Measurements from ENCODE around the gene SPARCL1. TPM values are rescaled to one million over a fixed set of nuclear protein-coding genes. Genes with fewer than 3 reads are reported as not detected.

The SPARCL1 gene
- polyA plus RNA-seq, 1 donor (not counting 4 experiments of a cell fraction or from before 2014, with no cell fraction given), result not detected

DNA sequence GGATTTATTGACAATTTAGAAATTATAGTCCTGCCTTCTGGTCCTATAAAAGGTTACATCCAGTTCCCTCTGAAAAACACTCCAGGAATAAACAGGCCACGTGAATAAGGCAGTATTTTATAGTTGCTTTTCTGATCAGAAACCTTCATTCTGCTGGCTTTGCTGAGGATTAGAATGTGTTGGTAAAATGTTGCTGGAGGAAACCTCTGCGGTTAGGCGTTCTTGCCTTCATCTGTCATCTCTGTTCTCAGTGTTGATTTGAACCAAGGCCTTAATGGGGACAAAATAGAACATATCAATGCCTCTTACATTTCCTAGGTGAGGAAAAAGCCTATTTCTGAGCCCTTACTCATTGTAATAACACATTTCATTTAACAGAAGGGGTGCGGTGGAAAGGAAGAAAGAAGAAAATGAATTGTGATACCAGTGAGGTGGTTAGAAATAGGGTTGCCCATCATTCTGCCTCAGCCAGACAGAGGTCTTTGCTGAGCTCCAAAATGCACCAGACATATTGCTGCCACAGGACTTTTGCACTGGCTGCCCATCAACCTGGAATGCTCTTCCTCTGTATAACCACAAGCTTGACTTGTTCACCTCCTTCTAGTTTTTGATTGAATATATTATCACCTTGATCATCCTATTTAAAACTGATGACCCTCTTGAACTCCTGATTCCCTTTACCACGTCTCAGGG lies 18.0 kb upstream of the SPARCL1 start:
- dilution Hi-C loops (cut with MboI; ENCODE audit: extremely low pct_ligation_motif_present, low sequenced_read_pairs), result no loop called here
- H4K20me1 ChIP-seq (ENCODE audit: control insufficient read depth, extremely low read depth, insufficient read depth, low read length), result no peaks in the 10 kb centered on the region
- no peaks in the 10 kb centered on the region for H3K9me3 ChIP-seq (ENCODE audit: control insufficient read depth, low read depth, low read length)
- H3K4me2 ChIP-seq (ENCODE audit: control insufficient read depth, extremely low read depth, insufficient read depth, low read depth, low read length), result no peak overlapping the region
- no peaks in the 10 kb centered on the region for H3K27me3 ChIP-seq (ENCODE audit: control insufficient read depth, extremely low read depth, insufficient read depth, low read length)
- H3K4me3 ChIP-seq (ENCODE audit: control insufficient read depth in 2 of 3, extremely low read depth in 1 of 3, insufficient read depth in 2 of 3, low read depth in 1 of 3, low read length in 3 of 3), result no peak overlapping the region
- H3K27ac ChIP-seq (ENCODE audit: control insufficient read depth, insufficient read depth, low read length), result no peak overlapping the region
- no peak overlapping the region for H2AFZ ChIP-seq (ENCODE audit: control insufficient read depth, low read length)
- TF ChIP-seq EZH2 (IDR thresholded peaks at IDR 0.05; ENCODE audit: low read length), result no peak
- TF ChIP-seq, protein P1, sequence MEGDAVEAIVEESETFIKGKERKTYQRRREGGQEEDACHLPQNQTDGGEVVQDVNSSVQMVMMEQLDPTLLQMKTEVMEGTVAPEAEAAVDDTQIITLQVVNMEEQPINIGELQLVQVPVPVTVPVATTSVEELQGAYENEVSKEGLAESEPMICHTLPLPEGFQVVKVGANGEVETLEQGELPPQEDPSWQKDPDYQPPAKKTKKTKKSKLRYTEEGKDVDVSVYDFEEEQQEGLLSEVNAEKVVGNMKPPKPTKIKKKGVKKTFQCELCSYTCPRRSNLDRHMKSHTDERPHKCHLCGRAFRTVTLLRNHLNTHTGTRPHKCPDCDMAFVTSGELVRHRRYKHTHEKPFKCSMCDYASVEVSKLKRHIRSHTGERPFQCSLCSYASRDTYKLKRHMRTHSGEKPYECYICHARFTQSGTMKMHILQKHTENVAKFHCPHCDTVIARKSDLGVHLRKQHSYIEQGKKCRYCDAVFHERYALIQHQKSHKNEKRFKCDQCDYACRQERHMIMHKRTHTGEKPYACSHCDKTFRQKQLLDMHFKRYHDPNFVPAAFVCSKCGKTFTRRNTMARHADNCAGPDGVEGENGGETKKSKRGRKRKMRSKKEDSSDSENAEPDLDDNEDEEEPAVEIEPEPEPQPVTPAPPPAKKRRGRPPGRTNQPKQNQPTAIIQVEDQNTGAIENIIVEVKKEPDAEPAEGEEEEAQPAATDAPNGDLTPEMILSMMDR (optimal IDR thresholded peaks at IDR 0.05 in 1 of 3, IDR thresholded peaks at IDR 0.05 in 1 of 3, conservative IDR thresholded peaks at IDR 0.05 in 1 of 3; ENCODE audit: extremely low read depth in 1 of 3, insufficient read depth in 2 of 3, low read length in 3 of 3), result no peak
- H3K9me1 ChIP-seq (ENCODE audit: control insufficient read depth, extremely low read depth, insufficient read depth, low read length), result no peaks in the 10 kb centered on the region
- no peaks in the 10 kb centered on the region for H3K79me2 ChIP-seq (ENCODE audit: control insufficient read depth, insufficient read depth, low read length)
- H3K9ac ChIP-seq (ENCODE audit: control insufficient read depth, extremely low read depth, insufficient read depth, low read length), result no peak overlapping the region
- no peaks in the 10 kb centered on the region for H3K4me1 ChIP-seq (ENCODE audit: control insufficient read depth, extremely low read depth, insufficient read depth, low read length)
- H3K36me3 ChIP-seq (ENCODE audit: control insufficient read depth in 2 of 2, extremely low read depth in 1 of 2, insufficient read depth in 2 of 2, low read length in 2 of 2), result no peaks in the 10 kb centered on the region
- no peak for FAIRE-seq
- no peak for DNase-seq (ENCODE audit: low read depth, low spot score)

DNA sequence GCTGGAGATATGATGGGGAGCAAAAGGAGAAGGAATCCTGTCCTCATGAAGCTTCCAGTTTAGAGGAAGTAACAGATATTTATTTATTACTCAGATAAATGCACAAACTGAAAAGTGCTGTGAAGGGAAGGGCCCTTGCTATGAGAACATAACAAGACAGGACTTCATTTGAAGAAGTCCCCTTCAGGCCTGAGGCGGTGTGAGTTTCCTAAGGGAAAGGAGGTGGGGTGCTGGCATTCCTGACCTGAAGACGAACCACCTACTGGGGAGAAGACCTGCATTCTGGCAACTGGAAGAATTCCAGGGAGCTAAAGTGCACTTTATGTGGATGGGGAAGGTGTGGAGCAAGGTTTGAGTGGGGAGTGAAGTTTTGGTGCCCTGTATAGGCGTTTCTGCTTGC lies 15.9 kb upstream of the SPARCL1 start:
- Histone ChIP-seq H3K79me2 (ENCODE audit: control insufficient read depth, insufficient read depth, low read length) (no peaks in the 10 kb centered on the region), H3K36me3 (ENCODE audit: control insufficient read depth in 2 of 2, extremely low read depth in 1 of 2, insufficient read depth in 2 of 2, low read length in 2 of 2) (no peaks in the 10 kb centered on the region), H3K9me3 (ENCODE audit: control insufficient read depth, low read depth, low read length) (no peaks in the 10 kb centered on the region), H4K20me1 (ENCODE audit: control insufficient read depth, extremely low read depth, insufficient read depth, low read length) (no peaks in the 10 kb centered on the region), H3K27ac (ENCODE audit: control insufficient read depth, insufficient read depth, low read length) (no peak overlapping the region), H3K27me3 (ENCODE audit: control insufficient read depth, extremely low read depth, insufficient read depth, low read length) (no peaks in the 10 kb centered on the region), H3K4me2 (ENCODE audit: control insufficient read depth, extremely low read depth, insufficient read depth, low read depth, low read length) (no peak overlapping the region), H2AFZ (ENCODE audit: control insufficient read depth, low read length) (no peak overlapping the region), H3K4me1 (ENCODE audit: control insufficient read depth, extremely low read depth, insufficient read depth, low read length) (no peaks in the 10 kb centered on the region), H3K4me3 (ENCODE audit: control insufficient read depth in 2 of 3, extremely low read depth in 1 of 3, insufficient read depth in 2 of 3, low read depth in 1 of 3, low read length in 3 of 3) (no peak overlapping the region), H3K9ac (ENCODE audit: control insufficient read depth, extremely low read depth, insufficient read depth, low read length) (no peak overlapping the region), H3K9me1 (ENCODE audit: control insufficient read depth, extremely low read depth, insufficient read depth, low read length) (no peaks in the 10 kb centered on the region)
- DNase-seq (ENCODE audit: low read depth, low spot score) (no peak), FAIRE-seq (no peak)
- no peak for TF ChIP-seq EZH2 (IDR thresholded peaks at IDR 0.05; ENCODE audit: low read length)
- TF ChIP-seq, protein P1 (optimal IDR thresholded peaks at IDR 0.05 in 1 of 3, IDR thresholded peaks at IDR 0.05 in 1 of 3, conservative IDR thresholded peaks at IDR 0.05 in 1 of 3; ENCODE audit: extremely low read depth in 1 of 3, insufficient read depth in 2 of 3, low read length in 3 of 3), result no peak
- dilution Hi-C loops (cut with MboI; ENCODE audit: extremely low pct_ligation_motif_present, low sequenced_read_pairs), result no loop called here
